ENCODE results near the gene GLOD5. TPM values are rescaled to one million over a fixed set of nuclear protein-coding genes. Genes with fewer than 3 reads are reported as not detected.

The GLOD5 gene
- total and polyA plus RNA-seq, 2 of the 8 experiments (the other 6 are each of a cell fraction or from before 2014, with no cell fraction given): 0.18 TPM; not detected in 1

- H4K20me1 ChIP-seq (replicated peaks in 1 of 2; ENCODE audit: control insufficient read depth in 1 of 2, insufficient read depth in 2 of 2, low read length in 2 of 2): no peaks in the 10 kb centered on the region
- TF ChIP-seq JUND (IDR thresholded peaks at IDR 0.05; ENCODE audit: low read length): no peak
- peak; percentile 43; the same call in 1 of the 2 replicates for TF ChIP-seq TBP (IDR thresholded peaks at IDR 0.05; ENCODE audit: low read depth, low read length)
- TF ChIP-seq POLR2AphosphoS5 (IDR thresholded peaks at IDR 0.05; ENCODE audit: low read depth, low read length): peak; percentile 58
- TF ChIP-seq CEBPB (IDR thresholded peaks at IDR 0.05; ENCODE audit: low read depth, low read length): no peak
- peak; percentile 73 for TF ChIP-seq PHF8 (conservative IDR thresholded peaks at IDR 0.05; ENCODE audit: low read depth, low read length)
- TF ChIP-seq TAF1 (IDR thresholded peaks at IDR 0.05; ENCODE audit: low read depth, low read length): peak; percentile 26; the same call in 1 of the 2 replicates
- peak in 1 of 2 experiments; percentile 32; a peak in 1 of 3 replicates for TF ChIP-seq POLR2A (IDR thresholded peaks at IDR 0.05; ENCODE audit: control extremely low read depth in 1 of 2, low read depth in 2 of 2, low read length in 2 of 2)
- no peaks in the 10 kb centered on the region for H3K79me1 ChIP-seq (ENCODE audit: low read depth, low read length)
- H3K79me2 ChIP-seq (ENCODE audit: control insufficient read depth in 1 of 2, insufficient read depth in 2 of 2, low read length in 2 of 2): no peaks in the 10 kb centered on the region
- H4K91ac ChIP-seq (replicated peaks; ENCODE audit: insufficient read length, low read length): no peak overlapping the region
- H2BK15ac ChIP-seq (ENCODE audit: low read length): no peak overlapping the region
- peak overlapping the region; percentile 34 to 89 (median 84) for H3K9ac ChIP-seq (replicated peaks in 1 of 4; ENCODE audit: extremely low read depth in 1 of 4, low read depth in 3 of 4, low read length in 3 of 4)
- H3K36me3 ChIP-seq (ENCODE audit: control insufficient read depth in 2 of 4, insufficient read depth in 4 of 4, low read length in 3 of 4): peaks cover 0 to 13% (median 4%) of the 10 kb centered on the region in 4 experiments; a peak in 5 of 8 replicates
- 8% methylated on average over 26 of the region's 40 CpGs; no CpG with 5 or more reads in 1 of the 2 experiments for WGBS, 2 experiments (ENCODE audit: extremely low coverage in 1 of 2, insufficient coverage in 1 of 2, insufficient read length in 1 of 2, insufficient replicate concordance in 2 of 2, low coverage in 1 of 2, low lambda C conversion rate in 2 of 2, missing lambda C conversion rate in 1 of 2)
- H3K23ac ChIP-seq (ENCODE audit: insufficient read length): no peak overlapping the region
- H2BK20ac ChIP-seq (ENCODE audit: low read length): no peak overlapping the region
- H2AK5ac ChIP-seq (ENCODE audit: low read depth, low read length): no peak overlapping the region
- FAIRE-seq (no peak), DNase-seq (ENCODE audit: low read depth in 1 of 2, low spot score in 2 of 2) (peak; percentile 27 to 83)
- H3K4me3 ChIP-seq (ENCODE audit: extremely low read depth in 1 of 4, insufficient read depth in 2 of 4, low read depth in 3 of 4, low read length in 4 of 4): peak overlapping the region; percentile 60 to 92 (median 68)
- CTCF ChIA-PET (ENCODE audit: partially characterized antibody): interaction anchor here (1.0 kb wide), 1 partner anchor 107 kb away, joined by 3 read pairs; no protein-coding TSS in a partner anchor
- no peaks in the 10 kb centered on the region; a peak in 2 of 7 replicates for H3K4me1 ChIP-seq (replicated peaks in 1 of 4; ENCODE audit: control insufficient read depth in 3 of 4, insufficient read depth in 4 of 4, low read length in 3 of 4)
- no peak overlapping the region; the same call in 1 of the 2 replicates for H3K18ac ChIP-seq (ENCODE audit: extremely low read depth, low read length)
- POLR2A ChIA-PET (ENCODE audit: partially characterized antibody): interaction anchor here (1.1 to 2.1 kb wide), 3 partner anchors 10 to 96 kb away, joined by 4 to 5 read pairs (median 4); no protein-coding TSS in a partner anchor
- no peaks in the 10 kb centered on the region; the same call in 1 of the 2 replicates for H3K23me2 ChIP-seq (ENCODE audit: low read depth, low read length)
- H3K27me3 ChIP-seq (replicated peaks in 1 of 4; ENCODE audit: control insufficient read depth in 3 of 4, extremely low read depth in 1 of 4, insufficient read depth in 3 of 4, low read length in 3 of 4): no peaks in the 10 kb centered on the region
- H3K14ac ChIP-seq (ENCODE audit: insufficient read length): no peak overlapping the region
- peak overlapping the region; percentile 94 for H3K27ac ChIP-seq (ENCODE audit: low read depth, low read length)
- H4K8ac ChIP-seq (ENCODE audit: extremely low read depth, insufficient read depth, low read length): peak overlapping the region; percentile 90; the same call in 1 of the 2 replicates
- H2BK120ac ChIP-seq (replicated peaks; ENCODE audit: low read depth, low read length): no peak overlapping the region
- H3K9me3 ChIP-seq (ENCODE audit: insufficient read depth in 2 of 2, low read depth in 1 of 2, low read length in 1 of 2): no peaks in the 10 kb centered on the region
- peak overlapping the region; percentile 66 to 75 for H3K4me2 ChIP-seq (ENCODE audit: insufficient read depth in 1 of 2, low read depth in 2 of 2, low read length in 2 of 2)
- H3K4ac ChIP-seq (replicated peaks; ENCODE audit: insufficient read length, low read depth, low read length): no peak overlapping the region
- H2AFZ ChIP-seq (ENCODE audit: low read length): no peak overlapping the region
- peak overlapping the region; percentile 82 for H3K56ac ChIP-seq (replicated peaks; ENCODE audit: insufficient read length, low read depth, low read length)
- H2BK12ac ChIP-seq (ENCODE audit: low read depth, low read length): no peak overlapping the region; the same call in 1 of the 2 replicates
- H2BK5ac ChIP-seq (ENCODE audit: low read depth, low read length): no peak overlapping the region
- H4K5ac ChIP-seq (ENCODE audit: insufficient read length, low read depth, low read length): no peak overlapping the region
Measured at GRCh38 chrX:48802089-48802904, 40.8 kb downstream of the GLOD5 start.

All from H1 (cell line).